HG03442 (cell line): ENCODE results near the gene STX1B.
"Not testable (repeated sequence)": the region's sequence is repeated elsewhere in the genome, so short reads cannot be mapped to it uniquely, and the experiment has no call there.

ENCODE experiments used
- ATAC-seq: cut with Tn5 transposase; IDR thresholded peaks from one replicate; pipeline ENCODE4 v1.9.1; 2021; ENCODE audit warnings: mild to moderate bottlenecking, moderate library complexity; ENCODE audit not compliant: unreplicated experiment

STX1B gene

GRCh38 chr16:31010585-31011325 is at the start of gene STX1B:
Gene STX1B, minus strand, starts transcription at chr16:31010638. Its CDS starts 242 bp downstream, at chr16:31010396.
- ATAC-seq: no peak

DNA sequence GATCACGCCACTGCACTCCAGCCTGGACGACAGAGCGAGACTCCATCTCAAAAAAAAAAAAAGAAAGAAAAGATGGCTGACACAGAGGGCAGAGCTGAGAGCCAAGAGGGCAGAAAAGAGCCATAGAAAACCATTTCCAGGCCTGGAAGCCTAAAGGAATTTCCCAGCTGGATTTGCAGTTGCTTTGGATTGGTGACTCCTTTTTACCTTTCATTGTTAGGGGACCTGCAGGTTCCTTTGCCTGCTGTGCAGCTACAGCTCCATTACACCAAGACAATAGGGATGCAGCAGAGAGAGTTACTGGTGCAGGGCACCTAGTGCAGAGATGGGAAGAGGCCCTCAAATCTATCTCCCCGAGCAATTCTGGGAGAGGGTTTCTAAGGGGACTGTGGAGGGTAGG is 45.2 kb upstream of the STX1B start:
- no peak for ATAC-seq

GRCh38 chr16:31052114-31052513 is 41.7 kb upstream of the STX1B start:
- no peak for ATAC-seq

- no peak for ATAC-seq
Observed at GRCh38 chr16:31050280-31051030, 40.0 kb upstream of the STX1B start.

DNA sequence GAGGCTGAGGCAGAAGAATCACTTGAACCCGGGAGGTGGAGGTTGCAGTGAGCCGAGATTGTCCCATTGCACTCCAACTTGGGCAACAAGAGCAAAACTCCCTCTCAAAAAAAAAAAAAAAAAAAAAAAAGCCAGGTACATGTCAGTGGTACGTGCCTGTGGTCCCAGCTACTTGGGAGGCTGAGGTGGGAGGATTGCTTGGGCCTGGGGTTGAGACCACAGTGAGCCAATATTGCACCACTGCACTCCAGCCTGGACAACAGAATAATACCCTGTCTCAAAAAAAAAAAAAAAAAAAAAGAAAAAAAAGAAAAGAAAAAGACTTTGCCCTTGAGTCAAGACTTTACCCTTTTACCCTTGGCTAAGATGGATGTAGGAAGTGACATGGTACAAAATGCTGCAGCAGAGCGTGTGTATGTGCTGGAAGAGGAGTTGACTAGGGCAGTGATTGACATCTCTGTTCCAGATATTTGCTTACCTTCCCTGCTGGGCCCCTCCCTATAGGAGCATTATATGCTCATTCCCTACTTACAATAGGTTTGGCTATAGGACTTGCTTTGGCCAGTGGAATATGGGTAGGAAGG is 33.6 kb upstream of the STX1B start:
- ATAC-seq: no peak

DNA sequence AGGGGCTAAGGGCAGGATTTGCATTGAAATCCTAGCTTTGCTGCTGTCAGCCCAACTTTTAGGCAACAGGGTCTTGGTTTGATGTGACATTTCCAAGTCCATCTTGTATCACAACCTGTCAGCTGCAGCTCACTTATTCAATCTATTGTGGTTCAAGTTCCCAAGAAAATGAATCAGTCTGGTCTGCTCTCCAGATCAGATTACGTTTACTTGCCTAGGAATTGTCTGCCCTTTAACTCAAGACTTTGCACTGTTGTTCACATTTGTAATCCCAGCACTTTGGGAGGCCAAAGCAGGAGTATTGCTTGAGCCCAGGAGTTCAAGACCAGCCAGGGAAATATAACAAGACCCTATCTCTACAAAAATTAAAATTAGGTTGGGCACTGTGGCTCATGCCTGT is 32.9 kb upstream of the STX1B start:
- ATAC-seq: no peak

DNA sequence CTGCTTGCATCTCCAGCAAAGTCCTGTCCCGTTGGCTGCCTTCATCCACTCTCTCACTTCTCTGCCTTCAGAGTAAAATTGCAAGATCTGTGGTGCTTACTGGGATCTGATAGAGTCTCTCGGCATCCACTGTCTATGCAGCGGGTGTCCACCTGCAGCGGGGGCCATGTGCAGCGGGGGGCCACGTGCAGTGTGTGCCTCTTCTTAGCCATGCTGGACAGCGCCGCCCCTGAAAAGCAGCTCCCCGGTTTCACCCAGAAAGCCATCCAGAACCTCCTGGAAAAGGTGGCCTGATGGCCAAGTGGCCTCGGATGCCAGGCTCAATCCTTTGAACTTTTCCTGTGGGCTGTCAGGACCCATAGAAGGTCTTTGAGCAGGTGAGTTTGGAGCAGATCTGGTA is 32.4 kb upstream of the STX1B start:
- no peak for ATAC-seq

DNA sequence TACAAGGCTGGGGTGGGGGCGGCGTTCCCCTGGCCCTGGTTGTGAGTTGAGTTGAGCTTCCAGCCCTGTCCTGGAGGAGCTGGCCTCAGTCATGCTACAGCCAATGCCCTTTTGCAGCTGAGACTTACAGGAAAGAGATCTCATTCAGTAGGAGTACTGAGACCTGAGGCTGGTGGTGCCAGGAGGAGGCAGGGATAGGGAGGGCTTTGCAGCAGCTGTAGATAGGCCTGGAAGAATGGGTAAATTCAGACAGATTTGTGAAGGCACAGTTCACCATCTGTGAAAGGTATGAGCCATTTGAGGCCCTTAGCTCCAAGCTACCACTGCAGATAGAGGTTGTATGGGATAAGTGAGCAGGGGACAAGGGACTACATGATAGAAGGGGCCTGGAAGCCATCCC is 28.6 kb upstream of the STX1B start:
- no peak for ATAC-seq

DNA sequence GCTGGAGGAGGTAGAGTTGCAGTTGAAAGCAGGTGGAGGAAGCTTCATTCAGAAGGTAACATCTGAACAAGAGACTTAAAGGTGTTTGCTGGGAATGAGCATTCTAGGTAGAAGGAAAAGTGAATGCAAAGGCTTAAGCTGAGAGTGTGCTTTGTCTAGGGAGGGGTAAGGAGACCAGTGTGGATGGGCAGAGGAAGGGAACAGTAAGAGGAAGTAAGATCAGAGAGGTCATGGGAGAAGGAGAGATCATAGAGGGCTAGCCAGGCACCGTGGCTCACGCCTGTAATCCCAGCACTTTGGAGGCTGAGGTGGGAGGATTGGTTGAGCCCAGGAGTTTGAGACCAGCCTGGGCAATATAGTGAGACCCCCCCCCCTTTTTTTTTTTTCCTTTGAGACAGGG is 26.3 kb upstream of the STX1B start:
- no peak for ATAC-seq

DNA sequence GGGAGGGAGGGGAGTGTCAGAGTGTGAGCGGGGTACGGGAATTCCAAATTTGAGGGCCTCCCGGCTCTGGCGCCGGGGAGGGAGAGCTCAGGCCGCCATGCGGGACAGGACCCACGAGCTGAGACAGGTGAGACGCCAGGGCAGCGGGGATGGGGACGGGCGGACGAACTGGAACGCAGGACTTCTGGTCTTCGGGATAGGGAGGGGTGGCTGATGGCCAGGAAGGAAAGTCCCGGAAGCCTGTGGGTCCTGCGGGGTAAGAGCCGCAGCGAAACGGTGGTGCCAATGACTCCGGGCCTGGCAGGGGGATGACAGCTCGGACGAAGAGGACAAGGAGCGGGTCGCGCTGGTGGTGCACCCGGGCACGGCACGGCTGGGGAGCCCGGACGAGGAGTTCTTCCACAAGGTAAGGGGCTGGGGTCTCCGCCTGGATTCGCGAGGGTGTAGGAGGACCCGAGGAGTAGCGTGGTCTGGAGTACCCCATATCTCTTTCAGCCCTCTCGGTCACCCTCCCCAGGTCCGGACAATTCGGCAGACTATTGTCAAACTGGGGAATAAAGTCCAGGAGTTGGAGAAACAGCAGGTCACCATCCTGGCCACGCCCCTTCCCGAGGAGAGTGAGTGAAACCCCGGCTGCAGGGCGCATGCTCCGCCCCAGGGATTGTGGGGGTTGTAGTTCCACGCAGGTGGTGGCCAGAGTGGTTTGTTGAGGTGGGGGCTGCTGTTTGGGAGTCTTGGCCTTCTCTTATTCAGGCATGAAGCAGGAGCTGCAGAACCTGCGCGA is 23.5 kb upstream of the STX1B start:
- peak; percentile 33 for ATAC-seq

GRCh38 chr16:31032736-31033708 is 22.6 kb upstream of the STX1B start, which contains the start of gene STX4:
Gene STX4, plus strand, starts transcription at chr16:31033558. Its CDS starts 248 bp downstream, at chr16:31033806.
- ATAC-seq: peak; percentile 78

- ATAC-seq: no peak
Observed at GRCh38 chr16:31031276-31031675, 20.8 kb upstream of the STX1B start.

- ATAC-seq: no peak
Observed at GRCh38 chr16:31029272-31029671, 18.8 kb upstream of the STX1B start.

GRCh38 chr16:31025339-31025738 is 14.9 kb upstream of the STX1B start:
- no peak for ATAC-seq

DNA sequence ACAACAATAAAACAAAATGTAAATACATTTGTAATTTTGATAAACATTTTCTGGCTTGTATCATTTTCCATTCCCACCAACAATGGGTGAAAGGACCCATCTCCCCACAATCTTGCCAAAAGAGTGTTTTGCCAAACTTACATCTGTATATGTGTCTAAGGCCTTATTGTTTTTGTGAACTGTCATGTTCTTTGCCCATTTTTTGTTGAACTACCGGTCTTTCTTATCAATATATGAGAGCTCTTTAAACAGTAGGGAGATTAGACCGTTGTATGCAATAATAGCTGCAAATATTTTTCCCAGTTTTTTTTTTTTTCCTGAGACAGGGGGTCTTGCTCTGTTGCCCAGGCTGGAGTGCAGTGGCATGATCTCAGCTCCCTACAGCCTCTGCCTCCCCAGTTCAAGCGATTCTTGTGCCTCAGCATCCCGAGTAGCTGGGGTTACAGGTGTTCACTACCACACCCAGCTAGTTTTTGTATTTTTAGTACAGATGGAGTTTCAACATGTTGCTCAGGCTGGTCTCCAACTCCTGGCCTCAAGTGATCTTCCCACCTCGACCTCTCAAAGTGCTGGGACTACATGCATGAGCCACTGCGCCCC is 13.3 kb upstream of the STX1B start:
- ATAC-seq: no peak

GRCh38 chr16:31023252-31023602 is 12.8 kb upstream of the STX1B start:
- no peak for ATAC-seq

- no peak for ATAC-seq
Observed at GRCh38 chr16:31022544-31023251, 12.3 kb upstream of the STX1B start.

DNA sequence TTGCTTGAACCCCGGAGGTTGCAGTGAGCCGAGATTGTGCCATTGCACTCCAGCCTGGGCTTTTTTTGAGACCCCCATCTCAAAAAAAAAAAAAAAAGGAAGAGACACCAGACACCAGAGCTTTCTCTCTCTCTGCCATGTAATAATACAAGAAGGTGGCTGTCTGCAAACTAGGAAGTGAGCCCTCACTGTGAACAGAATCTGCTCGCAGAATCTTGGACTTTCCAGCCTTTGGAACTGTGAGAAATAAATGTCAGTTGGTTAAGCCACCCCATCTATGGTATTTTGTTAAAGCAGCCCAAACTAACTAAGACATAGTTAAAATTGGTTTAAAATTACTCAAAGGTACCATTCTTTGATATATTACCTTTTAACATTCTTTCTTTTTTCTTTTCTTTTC is 10.1 kb upstream of the STX1B start:
- no peak for ATAC-seq

DNA sequence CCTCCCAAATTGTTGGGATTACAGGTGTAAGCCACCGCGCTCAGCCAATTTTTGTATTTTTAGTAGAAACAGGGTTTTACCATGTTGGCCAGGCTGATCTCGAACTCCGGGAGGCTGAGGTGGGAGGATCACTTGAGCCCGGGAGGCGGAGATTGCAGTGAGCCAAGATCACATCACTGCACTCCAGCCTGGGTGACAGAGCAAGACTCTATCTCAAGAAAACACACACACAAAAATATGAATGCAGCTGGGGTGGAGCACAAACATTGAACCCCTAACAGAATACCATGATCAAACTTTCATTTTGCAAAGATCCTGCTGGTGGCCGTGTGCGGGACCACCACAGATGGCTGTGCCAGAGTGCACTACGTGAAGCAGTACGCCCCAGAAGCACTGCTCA is 7.3 kb upstream of the STX1B start:
- ATAC-seq: not testable (repeated sequence)
